ENCODE measurements around the gene DNAI1.
"Not testable (repeated sequence)": the region's sequence is repeated elsewhere in the genome, so short reads cannot be mapped to it uniquely, and the experiment has no call there.

DNAI1 gene

DNA sequence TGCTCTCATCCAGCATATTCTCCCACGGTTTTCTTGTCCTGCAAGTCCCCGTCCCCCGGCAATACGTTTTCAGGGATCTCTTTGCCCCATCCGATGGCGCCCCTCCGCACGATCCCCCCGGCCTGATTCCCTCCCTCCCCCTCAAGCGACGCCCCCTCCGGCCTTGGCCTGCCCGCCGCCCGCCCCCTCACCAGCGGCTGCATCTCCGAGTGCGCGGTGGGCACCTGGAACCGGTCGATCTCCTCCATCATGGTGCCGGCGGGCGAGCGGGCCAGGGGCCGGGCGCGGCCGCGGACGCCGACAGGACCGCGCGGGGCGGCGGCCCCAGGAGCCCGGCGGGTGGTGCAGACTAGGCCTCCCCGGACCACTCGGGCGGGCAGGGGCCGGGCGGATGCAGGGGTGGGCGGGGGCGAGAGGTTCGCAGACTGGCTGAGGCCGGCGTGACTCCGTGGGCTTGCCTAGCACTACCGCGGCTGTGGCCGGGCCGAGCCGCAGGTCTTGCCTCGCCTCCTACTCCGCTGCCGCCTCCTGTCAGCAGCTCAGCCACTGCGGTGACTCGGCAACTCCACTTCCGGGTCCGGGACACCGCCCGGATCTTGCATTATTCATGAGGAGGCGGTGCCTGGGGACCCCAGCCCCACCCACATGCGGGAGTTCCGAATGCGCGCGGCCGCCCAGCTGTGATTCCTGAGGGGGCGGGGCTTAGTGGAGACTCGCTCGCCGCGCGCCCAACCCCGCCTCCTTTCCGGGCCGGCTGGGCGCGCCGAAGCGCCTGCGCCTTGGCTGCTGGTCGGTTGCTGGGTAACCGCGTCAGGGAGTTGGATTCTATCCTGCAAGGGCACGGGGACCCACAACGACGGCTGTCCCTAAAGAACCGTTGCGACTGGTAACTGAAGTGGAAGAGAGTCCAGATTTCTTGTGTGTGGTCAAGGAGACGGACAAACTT is at the start of gene DNAI1, which contains the start of gene FAM219A:
Gene DNAI1 (plus strand): TSS at position 793 of the 946 bp plus-strand sequence. CDS start 201 bp downstream, outside the sequence.
Gene FAM219A (minus strand): TSS at position 558 of the 946 bp plus-strand sequence. CDS start 307 bp downstream, at position 251.
- DNase-seq (ENCODE audit: low spot score): peak; percentile 97

DNA sequence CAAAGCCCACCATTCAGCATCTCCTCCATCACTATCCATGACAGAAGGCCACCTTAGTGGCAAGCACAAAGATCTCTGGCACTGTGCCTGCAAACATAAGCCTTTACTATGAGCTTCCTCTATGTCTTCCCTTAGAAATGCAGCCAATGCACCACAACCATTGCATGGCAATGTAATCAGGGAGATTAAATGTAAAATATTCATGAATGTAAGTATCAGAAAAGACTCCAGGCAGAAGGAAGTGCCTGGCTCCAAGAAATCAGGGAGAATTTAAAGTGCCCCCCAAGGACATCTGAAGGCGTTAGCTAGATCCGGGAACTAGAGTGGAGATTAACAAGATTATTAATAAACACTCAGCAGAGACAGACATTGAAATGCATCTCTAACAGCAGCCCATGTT is 49.5 kb upstream of the DNAI1 start:
- no peak for DNase-seq (ENCODE audit: low spot score)

DNA sequence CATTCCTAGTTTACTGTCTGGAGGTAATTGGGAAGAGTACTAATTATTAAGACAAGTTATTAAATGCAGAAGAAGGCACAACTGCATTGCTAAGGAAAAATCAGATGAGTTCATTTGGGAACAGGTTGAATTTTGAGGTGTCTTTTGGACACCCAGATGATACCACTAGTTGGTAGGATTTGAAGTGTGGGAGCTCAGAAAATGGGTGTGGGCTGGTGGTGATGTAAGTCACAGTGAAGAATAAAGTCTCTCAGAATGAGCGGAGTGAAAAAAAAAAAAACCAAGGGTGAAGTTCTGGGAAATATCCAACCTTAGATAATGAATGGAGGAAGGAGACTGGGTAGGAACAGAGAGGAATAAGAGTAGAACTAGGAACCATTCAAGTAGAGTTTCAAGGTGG is 46.3 kb upstream of the DNAI1 start:
- DNase-seq (ENCODE audit: low spot score): no peak

- peak; percentile 17 for DNase-seq (ENCODE audit: low spot score)
Measured at GRCh38 chr9:34413231-34413852, 45.3 kb upstream of the DNAI1 start.

GRCh38 chr9:34417734-34418133 is 40.9 kb upstream of the DNAI1 start:
- DNase-seq (ENCODE audit: low spot score): no peak

GRCh38 chr9:34419716-34420504 is 38.7 kb upstream of the DNAI1 start:
- no peak for DNase-seq (ENCODE audit: low spot score)

DNA sequence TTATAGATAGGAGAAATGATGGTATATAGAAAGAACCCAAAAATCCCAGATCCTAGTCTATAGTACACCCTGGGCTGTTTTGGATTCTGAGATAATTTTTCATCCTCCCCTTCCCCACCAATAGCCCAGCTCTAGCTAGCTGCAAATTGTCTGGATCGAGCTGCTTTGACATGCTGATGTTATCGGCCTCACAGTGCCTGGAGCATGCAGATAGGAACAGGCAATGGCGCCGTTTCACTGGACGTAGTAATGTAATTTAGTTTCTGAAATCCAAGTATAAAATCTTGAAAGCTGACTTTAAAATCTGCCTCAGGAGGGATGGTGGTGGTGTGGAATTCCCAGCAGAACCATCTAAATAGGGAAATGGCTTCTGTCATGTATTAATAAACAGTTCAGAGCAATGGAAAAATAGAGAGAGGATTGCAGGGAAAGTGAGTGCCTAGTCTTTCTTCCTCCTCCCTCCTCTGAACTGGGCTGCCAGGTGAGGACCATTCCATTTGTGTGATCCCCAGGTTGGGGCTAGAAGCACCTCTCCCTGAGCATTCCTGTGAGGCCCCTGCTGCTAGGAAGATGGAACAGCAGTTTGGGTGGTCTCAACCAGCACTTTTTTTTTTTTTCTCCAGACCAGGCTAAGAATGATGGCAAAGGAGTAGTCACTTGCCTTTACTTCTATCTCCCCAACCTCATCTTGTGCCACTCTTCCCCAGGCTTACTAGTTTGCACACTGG is 32.1 kb upstream of the DNAI1 start:
- DNase-seq (ENCODE audit: low spot score): no peak

DNA sequence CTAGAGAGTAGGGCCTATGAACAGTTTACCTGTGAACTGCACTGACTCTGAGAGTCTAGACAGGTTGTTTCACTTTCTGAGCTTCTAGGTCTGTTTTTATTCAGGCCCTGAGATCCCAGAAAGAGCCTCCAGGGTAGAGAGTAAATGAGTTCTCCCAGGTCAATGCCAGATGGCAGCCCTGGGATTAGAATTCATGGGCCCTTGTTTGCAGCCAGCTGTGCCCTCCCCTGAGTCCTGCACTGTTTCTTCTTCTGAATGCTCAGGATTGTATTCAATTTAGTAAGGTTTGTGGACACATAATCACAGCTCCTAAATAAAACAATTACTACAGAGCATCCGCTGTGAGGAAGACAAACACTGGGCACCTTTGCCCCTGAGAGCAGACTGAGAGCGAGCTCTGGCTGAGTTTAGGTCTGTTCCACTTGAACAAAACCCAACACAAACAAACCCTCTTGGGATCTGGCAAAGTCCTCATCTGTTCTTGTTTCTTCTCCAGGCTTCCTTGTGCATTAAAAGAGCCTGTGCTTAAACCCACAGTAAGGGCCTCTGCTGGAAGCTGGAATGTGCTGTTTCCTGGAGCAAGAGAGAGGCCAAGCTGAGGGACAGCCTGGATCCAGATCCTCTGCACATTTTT is 30.2 kb upstream of the DNAI1 start:
- no peak for DNase-seq (ENCODE audit: low spot score)

DNA sequence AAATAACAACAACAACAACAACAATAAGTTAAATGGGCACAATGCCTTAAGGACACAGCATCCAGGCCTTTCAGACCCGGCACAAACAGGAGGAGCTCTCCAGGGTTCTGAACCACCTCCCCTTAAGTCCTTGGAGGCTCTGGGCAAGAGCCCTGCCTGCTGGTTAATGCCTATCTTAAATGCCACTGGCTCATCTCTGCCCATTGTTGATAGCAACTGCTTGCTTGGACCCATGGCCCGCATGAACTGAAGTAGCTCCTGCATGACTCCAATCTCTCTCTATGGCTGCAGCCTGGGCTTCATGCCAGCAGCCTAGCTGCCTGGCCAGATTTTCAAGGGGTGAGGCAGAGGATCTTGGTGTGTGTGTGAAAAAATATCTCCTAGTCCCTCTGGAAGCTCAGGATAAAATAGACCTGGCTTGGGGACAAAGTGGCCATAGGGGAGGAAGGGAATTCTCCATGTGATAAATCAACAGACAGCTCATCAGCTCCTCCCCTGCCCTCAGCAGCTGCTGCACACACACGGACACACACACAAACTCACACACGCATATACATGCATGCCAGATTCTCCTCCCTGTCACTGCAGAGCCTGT is 27.7 kb upstream of the DNAI1 start:
- peak; percentile 23 for DNase-seq (ENCODE audit: low spot score)

DNA sequence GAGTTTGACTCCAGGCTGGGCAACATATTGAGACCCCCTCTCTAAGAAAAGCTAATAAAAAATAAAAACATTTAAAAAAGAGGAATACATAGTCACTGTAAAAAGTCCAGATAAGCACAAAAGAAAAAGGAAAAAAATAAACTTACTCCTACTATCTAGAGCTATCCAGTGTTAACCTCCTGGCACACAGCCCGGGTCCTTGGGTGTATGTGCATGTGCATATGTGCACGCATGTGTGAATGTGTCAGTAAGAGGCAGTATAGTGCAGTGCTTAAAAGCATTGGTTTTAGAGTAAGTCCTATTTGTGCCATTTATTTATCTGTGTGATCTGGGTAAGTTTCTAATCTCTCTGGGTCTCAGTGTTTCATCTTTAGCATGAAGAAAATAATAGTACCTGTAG is 26.9 kb upstream of the DNAI1 start:
- DNase-seq (ENCODE audit: low spot score): no peak

- DNase-seq (ENCODE audit: low spot score): peak; percentile 70
Measured at GRCh38 chr9:34437006-34437925, 21.3 kb upstream of the DNAI1 start.

- not testable (repeated sequence) for DNase-seq (ENCODE audit: low spot score)
Measured at GRCh38 chr9:34437926-34438307, 20.7 kb upstream of the DNAI1 start.

DNA sequence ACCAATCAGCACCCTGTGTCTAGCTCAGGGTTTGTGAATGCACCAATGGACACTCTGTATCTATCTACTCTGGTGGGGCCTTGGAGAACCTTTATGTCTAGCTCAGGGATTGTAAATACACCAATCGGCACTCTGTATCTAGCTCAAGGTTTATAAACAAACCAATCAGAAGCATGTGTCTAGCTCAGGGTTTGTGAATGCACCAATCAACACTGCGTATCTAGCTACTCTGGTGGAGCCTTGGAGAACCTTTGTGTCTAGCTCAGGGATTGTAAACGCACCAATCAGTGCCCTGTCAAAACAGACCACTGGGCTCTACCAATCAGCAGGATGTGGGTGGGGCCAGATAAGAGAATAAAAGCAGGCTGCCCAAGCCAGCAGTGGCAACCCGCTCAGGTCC is 20.1 kb upstream of the DNAI1 start:
- not testable (repeated sequence) for DNase-seq (ENCODE audit: low spot score)

- DNase-seq (ENCODE audit: low spot score): no peak
Measured at GRCh38 chr9:34440017-34440416, 18.6 kb upstream of the DNAI1 start.

DNA sequence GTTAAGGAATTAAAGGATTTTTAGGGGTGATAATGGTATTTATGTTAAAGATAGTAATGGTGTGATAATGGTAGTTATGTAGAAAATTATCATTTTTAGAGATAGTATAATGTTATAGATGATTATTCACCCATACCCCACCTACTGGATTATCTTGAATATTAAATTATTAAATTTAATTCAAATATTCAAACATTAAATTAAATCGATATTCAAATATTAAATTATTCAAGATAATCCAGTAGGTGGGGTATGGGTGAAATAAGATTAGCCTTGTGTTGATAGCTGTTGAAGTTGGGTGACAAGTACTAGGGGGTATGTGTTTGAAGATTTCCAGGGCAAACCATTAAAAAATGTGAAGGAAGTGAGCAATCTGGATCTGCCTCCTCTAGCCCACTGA is 15.8 kb upstream of the DNAI1 start:
- no peak for DNase-seq (ENCODE audit: low spot score)

DNA sequence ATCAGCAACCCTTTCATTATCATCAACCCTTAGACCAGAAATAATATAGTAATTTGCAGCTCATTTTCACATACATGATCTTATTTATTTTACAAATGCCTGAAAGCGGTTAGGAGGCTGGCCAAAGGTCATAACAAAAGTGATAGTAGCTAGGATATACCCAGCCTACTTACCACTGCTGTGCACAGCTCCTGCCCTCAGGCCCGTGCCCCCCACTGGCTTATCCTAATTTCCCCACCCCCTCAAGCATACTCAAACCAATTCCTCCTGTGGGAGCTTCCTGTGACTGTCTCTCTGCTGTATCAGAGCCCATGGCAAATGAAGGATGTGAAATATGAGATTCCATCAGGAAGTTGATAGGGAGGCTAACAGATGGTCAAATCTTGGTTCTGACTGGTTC is 15.1 kb upstream of the DNAI1 start:
- DNase-seq (ENCODE audit: low spot score): no peak

DNA sequence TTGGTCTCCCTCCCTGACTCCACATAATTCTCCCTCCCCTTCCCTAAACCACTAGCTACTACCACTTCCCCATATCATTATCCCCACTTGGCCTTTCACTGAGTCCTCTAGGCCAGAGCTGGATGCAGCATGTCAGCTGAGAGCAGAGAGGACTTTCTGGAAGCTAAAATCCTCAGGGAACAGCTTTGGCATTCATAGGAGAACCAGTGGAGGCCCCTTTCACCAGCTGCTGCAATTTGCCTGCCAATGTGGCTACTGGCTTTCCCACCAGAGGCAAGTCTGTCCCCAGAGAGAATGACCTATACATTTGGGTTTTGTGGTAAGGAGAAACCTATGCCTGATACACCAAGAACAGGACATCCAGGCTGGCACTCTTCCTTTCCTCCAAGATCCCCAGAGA is 14.6 kb upstream of the DNAI1 start:
- DNase-seq (ENCODE audit: low spot score): no peak

- no peak for DNase-seq (ENCODE audit: low spot score)
Measured at GRCh38 chr9:34446468-34446891, 12.1 kb upstream of the DNAI1 start.

GRCh38 chr9:34446951-34447350 is 11.7 kb upstream of the DNAI1 start:
- DNase-seq (ENCODE audit: low spot score): no peak

DNA sequence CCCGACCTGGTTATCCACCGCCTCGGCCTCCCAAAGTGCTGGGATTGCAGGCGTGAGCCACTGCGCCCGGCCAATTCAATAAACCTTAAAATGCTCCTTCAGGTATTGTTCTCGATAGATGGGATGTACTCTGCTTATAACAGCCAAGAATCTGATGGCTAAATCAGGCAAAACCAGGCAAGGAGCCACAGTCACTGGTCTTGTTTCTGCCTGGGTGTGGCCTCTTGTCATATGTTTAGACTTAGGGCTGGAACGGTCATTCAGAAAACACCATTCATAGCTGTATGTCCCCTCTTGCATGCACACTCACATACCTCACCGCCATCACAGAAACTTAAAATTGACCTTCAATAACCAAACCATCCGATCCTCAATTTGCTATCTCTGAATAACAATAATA is 8.0 kb upstream of the DNAI1 start:
- no peak for DNase-seq (ENCODE audit: low spot score)
